TTC549 (cell line): ENCODE data around the gene OR2M2.

Experiments used
- FAIRE-seq: peaks from 2 replicates; lab custom pipeline; 2012; peaks lifted over from hg19 to GRCh38; lab: Jason Lieb, UNC

Gene OR2M2

GRCh38 chr1:248174521-248174920, at the start of gene OR2M2:
TSS of gene OR2M2 (plus strand) at chr1:248174821. CDS start at chr1:248179986, 5,165 bp downstream.
- FAIRE-seq: no peak

DNA sequence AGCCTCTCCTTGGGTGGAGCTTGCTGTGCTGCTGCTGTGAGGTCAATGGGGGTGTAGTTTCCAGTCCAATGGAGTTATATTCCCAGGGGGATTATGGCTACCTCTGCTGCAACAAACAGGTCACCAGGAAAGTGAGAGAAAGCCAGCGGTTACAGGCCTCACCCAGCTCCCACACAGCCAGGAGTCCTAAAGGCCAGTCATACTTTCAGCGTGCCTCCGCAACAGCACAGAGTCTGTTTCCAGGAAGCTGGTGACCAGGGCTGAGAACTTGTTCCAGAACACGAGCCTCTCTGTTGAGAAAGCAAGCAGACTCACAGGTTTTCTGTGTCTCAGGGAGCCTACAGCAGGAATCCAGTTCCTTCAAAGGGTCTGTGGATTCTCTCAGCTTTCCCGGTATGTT, 47.0 kb upstream of the OR2M2 start:
- no peak for FAIRE-seq

DNA sequence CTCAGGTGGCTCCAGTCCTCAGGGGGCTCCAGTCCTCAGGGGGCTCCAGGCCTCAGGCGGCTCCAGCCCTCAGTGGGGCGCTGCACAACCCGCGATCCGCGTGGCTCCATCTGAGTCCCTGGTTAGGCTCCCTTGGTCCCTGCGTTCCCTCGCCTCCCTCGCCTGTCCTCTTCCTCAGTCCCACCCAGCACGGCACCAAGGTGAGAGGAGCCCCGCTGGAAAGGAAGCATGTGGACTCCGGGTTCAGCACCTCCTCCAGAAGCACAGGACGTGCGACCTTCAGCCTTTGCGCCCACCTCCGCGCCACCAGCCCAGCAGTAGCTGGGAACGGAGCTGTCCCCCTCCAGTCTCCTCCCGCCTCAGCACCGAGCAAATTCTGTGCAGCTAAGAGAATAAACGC, 37.8 kb upstream of the OR2M2 start:
- FAIRE-seq: no peak

DNA sequence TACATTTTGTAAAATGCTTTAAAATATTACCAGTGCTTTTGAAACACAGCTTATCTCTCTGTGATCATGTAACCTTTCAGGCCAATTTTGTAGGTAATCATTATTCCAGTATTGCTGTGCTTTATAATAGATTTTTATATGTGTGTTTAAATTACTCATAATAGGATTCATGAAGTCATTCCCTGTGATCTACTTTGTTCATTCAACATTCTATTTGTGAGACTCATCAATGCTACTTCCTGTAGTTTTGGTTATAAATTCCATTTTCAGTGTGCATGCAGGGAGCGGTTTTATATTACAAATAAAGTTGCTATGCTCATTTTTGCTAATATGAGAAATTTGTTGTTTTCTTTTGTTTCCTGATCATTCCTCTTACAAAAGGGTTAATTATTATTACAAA, 33.8 kb upstream of the OR2M2 start:
- FAIRE-seq: peak; percentile 58

- no peak for FAIRE-seq
Observed at GRCh38 chr1:248143311-248143710, 31.3 kb upstream of the OR2M2 start.

DNA sequence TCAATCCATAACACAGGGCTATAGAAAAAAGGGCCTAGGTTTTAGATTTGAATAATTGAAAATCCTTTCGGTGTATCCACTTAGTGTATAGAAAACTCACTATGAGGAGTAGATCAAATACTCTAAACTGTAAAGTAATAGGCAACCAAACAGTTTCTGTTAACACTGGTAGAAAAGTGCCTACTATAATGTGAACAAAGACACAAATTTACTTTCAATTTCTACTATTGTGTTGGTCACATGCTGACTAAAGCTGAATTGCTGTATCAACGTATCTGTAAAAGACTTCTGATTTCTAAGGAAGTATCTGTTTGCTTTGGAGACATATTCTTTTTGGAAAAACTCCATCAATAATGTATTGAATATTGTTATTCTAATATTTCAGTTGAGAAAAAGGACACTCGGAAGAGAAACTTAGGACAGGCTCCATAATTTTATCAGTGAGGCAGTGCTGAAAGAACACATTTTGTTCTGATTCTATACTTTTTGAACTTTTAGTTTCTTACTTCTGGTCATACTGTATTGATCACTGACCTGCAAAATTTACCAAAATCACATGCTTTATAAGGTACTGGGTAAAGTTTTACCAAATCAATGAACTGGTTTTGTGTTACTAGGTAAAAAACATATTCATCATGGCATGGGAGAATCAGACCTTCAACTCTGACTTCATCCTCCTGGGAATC, 30.0 kb upstream of the OR2M2 start, which contains the start of gene OR2M5:
Gene OR2M5 (plus strand): TSS at position 636 of the 686 bp plus-strand sequence. CDS start 0 bp downstream, at position 636.
- no peak for FAIRE-seq

GRCh38 chr1:248152056-248152827, 22.4 kb upstream of the OR2M2 start:
- FAIRE-seq: no peak

- no peak for FAIRE-seq
Observed at GRCh38 chr1:248155927-248156326, 18.7 kb upstream of the OR2M2 start.

DNA sequence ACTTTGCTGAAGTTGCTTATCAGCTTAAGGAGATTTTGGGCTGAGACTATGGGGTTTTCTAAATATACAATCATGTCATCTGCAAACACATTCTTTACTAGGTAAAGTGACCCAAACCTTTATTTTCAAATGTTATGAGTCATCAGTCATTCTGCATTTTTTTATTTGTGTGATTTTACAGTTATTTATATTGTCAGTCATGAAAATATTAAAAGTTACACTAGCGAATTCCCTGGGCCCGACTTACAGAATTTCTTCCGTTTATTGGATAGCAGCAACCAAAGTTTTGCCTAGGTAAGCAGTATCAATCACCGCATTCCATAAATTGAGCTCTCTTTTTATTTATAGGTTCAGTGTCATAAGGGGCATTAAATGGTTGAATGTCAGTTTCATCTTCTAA, 15.9 kb upstream of the OR2M2 start:
- FAIRE-seq: no peak

DNA sequence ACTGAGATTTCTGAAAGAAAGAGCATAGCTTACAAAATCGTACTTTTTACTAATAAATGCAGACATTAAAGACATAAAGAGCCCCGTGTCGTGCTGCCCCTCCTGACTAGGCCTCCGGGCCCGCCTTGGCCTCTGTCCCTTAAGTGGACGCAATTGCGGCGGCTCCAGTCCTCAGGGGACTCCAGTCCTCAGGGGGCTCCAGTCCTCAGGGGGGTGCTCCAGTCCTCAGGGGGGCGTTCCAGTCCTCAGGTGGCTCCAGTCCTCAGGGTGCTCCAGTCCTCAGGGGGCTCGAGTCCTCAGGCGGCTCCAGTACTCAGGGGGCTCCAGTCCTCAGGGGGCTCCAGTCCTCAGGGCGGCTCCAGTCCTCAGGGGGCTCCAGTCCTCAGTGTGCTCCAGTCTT, 10.6 kb upstream of the OR2M2 start:
- no peak for FAIRE-seq

DNA sequence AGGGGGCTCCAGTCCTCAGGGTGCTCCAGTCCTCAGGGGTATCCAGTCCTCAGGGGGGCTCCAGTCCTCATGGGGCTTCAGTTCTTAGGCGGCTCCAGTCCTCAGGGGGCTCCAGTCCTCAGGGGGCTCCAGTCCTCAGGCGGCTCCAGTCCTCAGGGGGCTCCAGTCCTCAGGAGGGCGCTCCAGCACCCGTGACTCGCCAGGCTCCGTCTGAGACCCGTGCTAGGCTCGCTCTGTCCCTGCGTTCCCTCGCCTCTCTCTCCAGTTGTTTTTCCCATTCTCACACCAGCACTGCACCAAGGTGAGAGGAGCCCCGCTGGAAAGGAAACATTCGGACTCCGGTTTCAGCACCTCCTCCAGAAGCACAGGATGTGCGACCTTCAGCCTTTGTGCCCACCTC, 9.4 kb upstream of the OR2M2 start:
- FAIRE-seq: no peak

GRCh38 chr1:248183996-248184395, 9.4 kb downstream of the OR2M2 start:
- FAIRE-seq: no peak

- FAIRE-seq: no peak
Observed at GRCh38 chr1:248187363-248187762, 12.7 kb downstream of the OR2M2 start.

- FAIRE-seq: no peak
Observed at GRCh38 chr1:248189026-248189425, 14.4 kb downstream of the OR2M2 start.

DNA sequence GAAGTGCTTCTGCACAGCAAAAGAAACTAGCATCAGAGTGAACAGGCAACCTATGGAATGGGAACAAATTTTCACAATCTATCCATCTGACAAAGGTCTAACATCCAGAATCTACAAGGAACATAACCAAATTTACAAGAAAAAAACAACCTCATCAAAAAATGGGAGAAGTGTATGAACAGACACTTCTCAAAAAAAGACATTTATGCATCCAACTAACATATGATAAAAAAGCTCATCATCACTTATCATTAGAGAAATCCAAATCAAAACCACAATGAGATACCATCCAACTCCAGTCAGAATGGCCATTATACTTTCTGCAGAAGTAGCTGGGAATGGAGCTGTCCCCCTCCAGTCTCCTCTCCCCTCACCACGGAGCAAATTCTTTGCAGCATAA, 19.5 kb downstream of the OR2M2 start:
- FAIRE-seq: no peak

- no peak for FAIRE-seq
Observed at GRCh38 chr1:248196965-248197364, 22.3 kb downstream of the OR2M2 start, which contains the start of gene OR2M3. TSS of gene OR2M3 (plus strand) at chr1:248197265. CDS start at chr1:248203068, 5,803 bp downstream.

GRCh38 chr1:248215880-248216279, 41.3 kb downstream of the OR2M2 start:
- FAIRE-seq: no peak

DNA sequence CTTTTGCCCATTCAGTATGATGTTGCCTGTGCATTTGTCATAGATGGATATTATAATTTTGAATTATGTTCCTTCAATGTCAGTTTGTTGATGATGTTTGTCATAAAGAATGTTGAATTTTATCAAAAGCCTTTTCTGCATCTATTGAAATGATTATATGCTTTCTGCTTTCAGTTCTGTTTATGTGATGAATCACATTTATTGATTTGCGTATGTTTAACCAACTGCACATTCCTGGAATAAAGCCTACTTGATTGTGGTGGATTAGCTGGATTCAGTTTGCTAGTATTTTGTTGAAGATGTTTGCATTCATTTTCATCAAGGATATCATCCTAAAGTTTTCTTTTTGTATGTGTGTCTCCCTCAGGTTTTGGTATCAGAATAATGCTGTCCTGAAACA, 50.9 kb downstream of the OR2M2 start:
- FAIRE-seq: no peak

- FAIRE-seq: no peak
Observed at GRCh38 chr1:248229360-248229908, 54.8 kb downstream of the OR2M2 start.
